ENCODE results near the gene SLC25A38.
A peak's percentile ranks its signal among the peaks of the same experiment; 100 is the strongest.

The SLC25A38 gene

GRCh38 chr3:39426312-39426711 is 43.1 kb downstream of the SLC25A38 start:
- no peak overlapping the region for H3K4me3 ChIP-seq (ENCODE audit: low read depth, low read length)

GRCh38 chr3:39427506-39427905 is 44.3 kb downstream of the SLC25A38 start:
- TF ChIP-seq, protein P1, sequence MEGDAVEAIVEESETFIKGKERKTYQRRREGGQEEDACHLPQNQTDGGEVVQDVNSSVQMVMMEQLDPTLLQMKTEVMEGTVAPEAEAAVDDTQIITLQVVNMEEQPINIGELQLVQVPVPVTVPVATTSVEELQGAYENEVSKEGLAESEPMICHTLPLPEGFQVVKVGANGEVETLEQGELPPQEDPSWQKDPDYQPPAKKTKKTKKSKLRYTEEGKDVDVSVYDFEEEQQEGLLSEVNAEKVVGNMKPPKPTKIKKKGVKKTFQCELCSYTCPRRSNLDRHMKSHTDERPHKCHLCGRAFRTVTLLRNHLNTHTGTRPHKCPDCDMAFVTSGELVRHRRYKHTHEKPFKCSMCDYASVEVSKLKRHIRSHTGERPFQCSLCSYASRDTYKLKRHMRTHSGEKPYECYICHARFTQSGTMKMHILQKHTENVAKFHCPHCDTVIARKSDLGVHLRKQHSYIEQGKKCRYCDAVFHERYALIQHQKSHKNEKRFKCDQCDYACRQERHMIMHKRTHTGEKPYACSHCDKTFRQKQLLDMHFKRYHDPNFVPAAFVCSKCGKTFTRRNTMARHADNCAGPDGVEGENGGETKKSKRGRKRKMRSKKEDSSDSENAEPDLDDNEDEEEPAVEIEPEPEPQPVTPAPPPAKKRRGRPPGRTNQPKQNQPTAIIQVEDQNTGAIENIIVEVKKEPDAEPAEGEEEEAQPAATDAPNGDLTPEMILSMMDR (conservative IDR thresholded peaks at IDR 0.05; ENCODE audit: low read depth, low read length): no peak
- no peak overlapping the region for H3K4me3 ChIP-seq (ENCODE audit: low read depth, low read length)
- DNase-seq (ENCODE audit: low read depth): no peak

More at GRCh38 chr3:39426312-39426711, 43.1 kb downstream of the SLC25A38 start:
- no peak for DNase-seq (ENCODE audit: low read depth)
- TF ChIP-seq, protein P1 (conservative IDR thresholded peaks at IDR 0.05; ENCODE audit: low read depth, low read length): no peak

DNA sequence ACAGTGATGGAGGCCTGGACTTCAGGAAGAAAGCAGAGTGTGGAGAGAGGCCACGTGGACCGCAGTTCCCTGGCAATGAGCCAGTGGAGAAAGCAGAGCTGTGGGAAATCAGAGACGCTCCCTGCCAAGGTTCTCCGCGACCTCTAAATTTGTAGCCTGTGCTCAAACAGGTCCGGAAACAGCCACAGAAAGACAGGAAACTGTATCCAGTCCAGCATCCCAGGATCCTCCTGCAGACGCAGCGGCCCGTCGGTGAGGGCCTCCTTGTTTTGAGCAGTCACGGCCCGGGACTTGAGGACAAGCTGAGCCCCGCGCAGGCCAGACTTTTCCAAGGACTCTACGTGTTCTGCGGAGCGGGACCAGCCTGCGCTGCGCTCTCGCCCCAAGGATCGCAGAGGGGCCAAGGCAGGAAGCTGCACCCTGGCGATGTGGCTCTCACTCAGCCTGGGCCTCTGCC is 45.6 kb downstream of the SLC25A38 start:
- H3K4me3 ChIP-seq (ENCODE audit: low read depth, low read length): no peak overlapping the region
- TF ChIP-seq, protein P1 (conservative IDR thresholded peaks at IDR 0.05; ENCODE audit: low read depth, low read length): no peak
- peak; percentile 62 for DNase-seq (ENCODE audit: low read depth)

- H3K4me3 ChIP-seq (ENCODE audit: low read depth, low read length): no peak overlapping the region
- TF ChIP-seq, protein P1 (conservative IDR thresholded peaks at IDR 0.05; ENCODE audit: low read depth, low read length): no peak
- peak; percentile 44 for DNase-seq (ENCODE audit: low read depth)
Measured at GRCh38 chr3:39429466-39429865, 46.3 kb downstream of the SLC25A38 start.

GRCh38 chr3:39432342-39432741 is 49.2 kb downstream of the SLC25A38 start:
- H3K4me3 ChIP-seq (ENCODE audit: low read depth, low read length): no peak overlapping the region
- DNase-seq (ENCODE audit: low read depth): no peak
- TF ChIP-seq, protein P1 (conservative IDR thresholded peaks at IDR 0.05; ENCODE audit: low read depth, low read length): no peak

- peak; percentile 64 for DNase-seq (ENCODE audit: low read depth)
- H3K4me3 ChIP-seq (ENCODE audit: low read depth, low read length): no peak overlapping the region
- TF ChIP-seq, protein P1 (conservative IDR thresholded peaks at IDR 0.05; ENCODE audit: low read depth, low read length): no peak
Measured at GRCh38 chr3:39433642-39434041, 50.5 kb downstream of the SLC25A38 start.

GRCh38 chr3:39434574-39434973 is 51.4 kb downstream of the SLC25A38 start:
- H3K4me3 ChIP-seq (ENCODE audit: low read depth, low read length): no peak overlapping the region
- no peak for DNase-seq (ENCODE audit: low read depth)
- TF ChIP-seq, protein P1 (conservative IDR thresholded peaks at IDR 0.05; ENCODE audit: low read depth, low read length): no peak
